Pancreas (tissue), 10 donors: ENCODE results near the gene HEPACAM. TPM values are rescaled to one million over a fixed set of nuclear protein-coding genes. Genes with fewer than 3 reads are reported as not detected.
A peak's percentile ranks its signal among the peaks of the same experiment; 100 is the strongest.

Source experiments
- ATAC-seq, 4 donors: fragments of 200-7000 bp; cut with Tn5 transposase; one replicate each; pipeline versions ENCODE4 v1.8.0 to v1.9.1; 2020; ENCODE audit warnings: mild to moderate bottlenecking in 4 of 4, moderate library complexity in 4 of 4
- DNase-seq, 6 donors: peaks; one replicate each; pipeline ENCODE4 v3.0.0-alpha.2; 2020
- FAIRE-seq: peaks from 2 replicates; lab custom pipeline; 2012; peaks lifted over from hg19 to GRCh38; lab: Jason Lieb, UNC
- H3K27ac ChIP-seq, 4 donors: fragments of 200-600 bp; sonication (generic); 1 replicate in 3 of 4; 2 replicates in 1 of 4; pipeline versions ENCODE4 v1.5.0 to v1.8.0; 2020
- H3K27me3 ChIP-seq, 4 donors: fragments of 200-600 bp; one replicate each; pipeline ENCODE4 v1.8.0; 2021
- H3K36me3 ChIP-seq, 3 donors: fragments of 200-600 bp; sonication (generic) in 1 of 3; one replicate each; pipeline versions ENCODE4 v1.5.0 to v1.8.0; 2020 to 2021
- H3K4me1 ChIP-seq, 3 donors: fragments of 200-600 bp; one replicate each; pipeline ENCODE4 v1.8.0; 2021
- H3K4me3 ChIP-seq, 4 donors: fragments of 200-600 bp; sonication (generic) in 2 of 4; one replicate each; pipeline versions ENCODE4 v1.5.0 to v1.8.0; 2020 to 2021
- H3K9me3 ChIP-seq, 4 donors: fragments of 200-600 bp; one replicate each; pipeline ENCODE4 v1.8.0; 2021
- CTCF ChIP-seq, 4 donors: fragments of 200-600 bp; sonication (generic) in 3 of 4; IDR thresholded peaks; one replicate each; pipeline versions ENCODE4 v1.5.0 to v1.8.0; 2021; ENCODE audit warnings: antibody characterized with exemption in 4 of 4
- WGBS, 2 donors: extraction: QIAGEN DNeasy Blood & Tissue Kit; methylation state at CpG; one replicate each; pipeline ENCODE4 v1.1.7; 2013; 5-methylcytosine and 5-hydroxymethylcytosine counted together
- intact Hi-C, 3 donors: fragments of 100-400 bp; cut with DNase I; formaldehyde crosslinking; loops; one replicate each; pipeline versions ENCODE4 v1.11.1 to v1.14.2; 2022
- polyA plus RNA-seq, 2 donors: library from polyadenylated mRNA; stranded (reverse); fragments of 200-250 nt; gene quantifications; one replicate each; pipeline ENCODE4 v1.2.3, GENCODE V29; 2013
- total RNA-seq, 6 donors: library from RNA; stranded (reverse); fragmentation: NEBNext Ultra II Directional in 4 of 6; extraction: Animal tissue kit (Norgen Biotek cat#: 25700) in 4 of 6; gene quantifications; one replicate each; pipeline versions ENCODE4 v1.2.1 to v1.2.4, GENCODE V29; 2021 to 2023
- donor health status: healthy with polysubstance abuse.
- donor health status: DM: no; HTN: no; CAD: no; lungs with moderate emphysema.
- donor health status: DM: no; HTN: no; CAD: no.
- donor health status: control.
- donor health status: control.
- donor health status: Bipolar disorder and iron deficiency.
- donor health status: DM: yes; HTN: yes; CAD: no.
- donor health status: DM: no; HTN: no; CAD: no.
- donor health status: DM: no; HTN: no; CAD: no.
- donor health status: DM: yes; HTN: yes; CAD: no.

HEPACAM gene
- total and polyA plus RNA-seq, 8 donors, result 0.03 to 0.38 (median 0.15) TPM; not detected in 2

- intact Hi-C loops, result no loop called here
These were observed 37.1 kb downstream of the HEPACAM start for GRCh38 chr11:124898711-124899110.

DNA sequence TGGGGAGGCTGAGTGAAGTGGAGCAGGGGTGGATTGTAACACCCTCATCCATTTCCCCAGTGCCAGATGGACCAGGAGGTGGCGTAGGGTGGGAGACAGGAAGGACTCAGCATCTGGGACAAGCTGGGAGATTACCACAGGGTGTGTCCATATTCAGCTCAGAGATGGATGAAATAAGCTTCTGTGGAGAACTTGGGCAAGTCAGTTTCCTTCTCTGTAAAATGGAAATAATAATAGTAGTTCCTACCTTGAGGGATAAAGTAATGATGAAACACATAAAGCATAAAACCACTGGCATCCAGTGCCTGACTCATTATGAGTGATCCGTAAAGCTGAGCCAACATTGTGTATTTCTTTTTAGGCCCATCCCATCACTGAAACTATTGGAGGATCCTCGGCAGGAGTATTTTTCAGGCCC, 37.6 kb downstream of the HEPACAM start:
- Histone ChIP-seq H3K4me1 (no peaks in the 10 kb centered on the region), H3K9me3 (no peaks in the 10 kb centered on the region), H3K36me3 (no peaks in the 10 kb centered on the region), H3K4me3 (no peak overlapping the region), H3K27ac (peak overlapping the region in 1 of 4 donors; percentile 28), H3K27me3 (no peaks in the 10 kb centered on the region)
- no peak for FAIRE-seq
- peak in 2 of 4 donors; percentile 8 to 11 for ATAC-seq
- intact Hi-C loops, result no loop called here
- no peak for TF ChIP-seq CTCF (IDR thresholded peaks at IDR 0.05)
- no peak for DNase-seq
- WGBS, 2 donors, result 61 to 65% methylated on average over 3 of the region's 3 CpGs

More at GRCh38 chr11:124898711-124899110, 37.1 kb downstream of the HEPACAM start:
- DNase-seq (no peak), ATAC-seq (peak in 3 of 4 donors; percentile 24 to 50 (median 26)), FAIRE-seq (no peak)
- no peak overlapping the region for H3K4me3 ChIP-seq
- H3K36me3 ChIP-seq, result no peaks in the 10 kb centered on the region
- H3K4me1 ChIP-seq, result no peaks in the 10 kb centered on the region
- H3K27me3 ChIP-seq, result no peaks in the 10 kb centered on the region
- peak overlapping the region in 1 of 4 donors; percentile 28 for H3K27ac ChIP-seq
- TF ChIP-seq CTCF (IDR thresholded peaks at IDR 0.05), result no peak
- WGBS, 2 donors, result 21 to 25% methylated on average over 5 of the region's 5 CpGs
- no peaks in the 10 kb centered on the region for H3K9me3 ChIP-seq

GRCh38 chr11:124897674-124898262, 38.1 kb downstream of the HEPACAM start, which contains the start of gene ROBO4:
TSS of gene ROBO4 (minus strand) at chr11:124897865. CDS start at chr11:124897795, 70 bp downstream.
- H3K27me3 ChIP-seq, result no peaks in the 10 kb centered on the region
- FAIRE-seq, result no peak
- no peaks in the 10 kb centered on the region for H3K9me3 ChIP-seq
- H3K27ac ChIP-seq, result peak within 1 kb of the TSS in 1 of 4 donors; percentile 28
- no peaks in the 10 kb centered on the region for H3K36me3 ChIP-seq
- TF ChIP-seq CTCF (IDR thresholded peaks at IDR 0.05), result no peak
- H3K4me1 ChIP-seq, result no peaks in the 10 kb centered on the region
- no peak for DNase-seq
- WGBS, 2 donors, result 41 to 46% methylated on average over 12 of the region's 12 CpGs
- H3K4me3 ChIP-seq, result peak within 1 kb of the TSS in 1 of 4 donors; percentile 18
- peak in 1 of 4 donors; percentile 27 for ATAC-seq
- intact Hi-C loops, result no loop called here

DNA sequence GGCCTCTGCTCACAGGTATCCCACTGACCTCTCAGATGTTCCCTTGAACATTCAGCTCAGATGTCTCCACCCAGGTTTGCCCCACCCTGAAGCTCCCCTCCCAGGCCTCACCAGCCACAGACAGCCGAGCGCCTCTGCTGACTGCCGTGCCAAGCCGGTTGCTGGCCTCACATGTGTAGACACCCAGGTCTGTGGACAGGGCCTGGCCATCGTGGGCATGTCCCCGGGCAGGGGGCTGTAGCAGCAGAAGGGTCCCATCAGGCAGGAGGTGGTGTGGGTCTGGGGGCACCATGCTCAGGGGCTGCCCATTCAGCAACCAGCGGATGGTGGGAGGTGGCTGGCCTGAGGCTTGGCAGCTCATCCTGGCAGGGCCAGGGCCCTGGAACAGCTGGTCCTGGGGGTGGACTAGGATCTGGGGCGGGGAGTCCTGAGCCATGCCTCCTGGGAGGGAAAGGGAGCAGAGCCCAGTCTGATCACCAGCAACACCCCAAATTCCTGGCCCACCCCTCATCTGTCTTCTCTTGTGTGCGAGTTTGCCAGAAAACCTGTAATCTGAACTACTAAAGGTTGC, 38.9 kb downstream of the HEPACAM start:
- Histone ChIP-seq H3K4me1 (no peaks in the 10 kb centered on the region), H3K9me3 (no peaks in the 10 kb centered on the region), H3K27ac (no peak overlapping the region), H3K27me3 (no peaks in the 10 kb centered on the region), H3K4me3 (peak overlapping the region in 1 of 4 donors; percentile 18), H3K36me3 (no peaks in the 10 kb centered on the region)
- no peak for ATAC-seq
- FAIRE-seq, result no peak
- intact Hi-C loops, result no loop called here
- DNase-seq, result no peak
- 78 to 89% methylated on average over 9 of the region's 9 CpGs for WGBS, 2 donors
- no peak for TF ChIP-seq CTCF (IDR thresholded peaks at IDR 0.05)
